GM19099 (cell line): ENCODE data around the gene PIK3R2.

Experiments used
- POLR2A ChIP-seq: IDR thresholded peaks from 3 replicates; pipeline ENCODE4 v1.6.1; 2011; ENCODE audit warnings: low read depth; ENCODE audit not compliant: insufficient read length; ENCODE audit errors: extremely low read depth

Gene PIK3R2

DNA sequence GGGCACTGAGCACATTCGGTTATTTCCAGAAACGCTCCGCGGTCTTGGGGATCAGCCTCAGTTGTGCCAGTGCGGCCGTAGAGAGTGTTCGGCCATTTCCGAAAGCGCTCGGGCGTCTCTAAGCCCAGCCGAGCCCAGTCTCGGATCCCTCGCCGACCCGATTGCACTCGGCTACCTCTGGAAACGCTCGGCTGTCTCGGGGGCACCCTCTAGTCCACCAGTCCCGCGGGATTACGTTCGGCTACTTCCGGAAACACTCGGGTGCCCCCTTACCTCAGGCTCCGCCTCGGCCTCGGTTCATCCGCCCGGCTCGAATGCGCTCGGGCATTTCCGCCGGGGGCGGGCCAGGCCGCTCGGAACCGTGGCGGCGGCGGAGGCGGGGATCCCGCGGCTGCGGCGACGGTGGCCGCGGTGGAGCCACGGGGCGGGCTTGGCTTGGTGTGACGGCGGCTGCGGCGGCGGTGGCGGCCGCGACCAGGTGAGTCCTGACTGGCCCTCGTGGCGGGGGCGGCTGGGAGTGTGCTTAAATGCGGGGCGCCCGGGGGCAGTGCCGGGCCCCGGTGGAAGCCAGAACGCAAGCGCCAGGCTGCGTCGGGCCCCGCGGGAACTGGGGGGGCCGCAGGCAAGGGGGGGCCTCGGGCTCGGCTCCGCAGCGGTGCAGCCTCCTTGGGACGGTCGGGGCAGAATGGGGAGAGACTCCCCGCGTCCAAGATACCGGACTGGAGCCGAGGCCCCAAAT, at the start of gene PIK3R2:
TSS of gene PIK3R2 (plus strand) at position 347 of the 739 bp plus-strand sequence. CDS start 2,717 bp downstream, outside the sequence.
- peak; percentile 46 for TF ChIP-seq POLR2A

- TF ChIP-seq POLR2A: no peak
Observed at GRCh38 chr19:18104793-18105131, 48.2 kb upstream of the PIK3R2 start.

DNA sequence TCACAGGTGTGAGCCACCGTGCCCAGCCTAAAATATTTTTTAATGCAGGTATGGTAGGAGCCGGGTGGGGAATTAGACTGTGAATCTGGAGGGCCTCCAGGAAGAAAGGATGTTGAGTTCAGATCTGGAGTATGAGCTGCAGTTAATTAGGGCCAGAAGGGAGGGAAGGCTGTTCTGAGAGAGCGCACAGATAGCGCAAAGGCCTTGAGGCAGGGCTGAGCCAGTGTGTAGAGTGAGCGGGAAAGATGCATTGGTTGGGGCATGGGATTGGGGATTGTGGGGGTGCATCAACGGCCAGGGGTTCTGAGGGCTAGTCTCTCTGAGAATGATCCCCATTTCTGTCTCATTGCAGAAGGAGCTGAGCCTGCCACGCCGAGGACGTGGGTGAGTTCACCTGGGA, 45.7 kb upstream of the PIK3R2 start:
- TF ChIP-seq POLR2A: no peak

DNA sequence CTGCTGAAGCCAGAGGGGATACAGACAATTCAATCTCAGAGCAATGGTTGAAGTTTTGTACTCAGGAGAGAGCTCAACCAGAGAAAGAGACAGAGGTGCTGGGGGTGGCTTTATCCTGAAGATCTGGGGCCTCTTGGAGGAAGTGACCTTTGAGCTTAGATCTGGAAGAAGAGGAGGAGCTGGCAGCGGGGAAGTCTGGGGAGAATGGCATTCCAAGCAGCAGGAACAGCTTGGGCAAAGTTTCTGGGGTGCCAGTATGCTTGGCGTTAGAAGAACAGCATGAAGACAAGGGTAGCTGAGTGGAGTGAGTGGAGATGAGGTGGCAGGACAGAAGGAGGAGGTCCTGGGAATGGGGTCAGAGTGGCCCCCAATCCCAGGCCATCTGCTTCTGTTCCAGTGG, 44.1 kb upstream of the PIK3R2 start:
- TF ChIP-seq POLR2A: no peak

DNA sequence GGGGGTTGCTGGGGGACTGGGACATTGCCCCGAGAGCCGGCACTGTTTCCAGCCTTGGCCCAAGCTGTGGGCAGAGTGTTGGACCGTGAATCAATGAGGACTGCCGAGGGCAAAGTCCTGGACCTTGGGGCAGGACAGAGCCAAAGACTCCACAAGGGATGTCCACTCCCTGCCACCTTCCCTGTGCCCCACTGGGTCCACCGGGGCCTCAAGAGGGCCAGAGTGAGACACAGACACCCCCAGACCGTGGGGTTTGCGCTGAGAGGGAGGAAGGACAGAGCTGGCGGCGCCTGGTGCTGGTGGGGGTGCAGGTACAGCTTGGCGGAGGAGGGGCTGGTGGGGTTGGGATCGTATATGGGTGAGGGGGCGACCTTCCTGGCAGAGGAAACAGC, 43.6 kb upstream of the PIK3R2 start:
- TF ChIP-seq POLR2A: no peak

- no peak for TF ChIP-seq POLR2A
Observed at GRCh38 chr19:18109733-18110608, 43.0 kb upstream of the PIK3R2 start.

- no peak for TF ChIP-seq POLR2A
Observed at GRCh38 chr19:18110609-18111232, 42.2 kb upstream of the PIK3R2 start.

GRCh38 chr19:18112989-18113478, 39.9 kb upstream of the PIK3R2 start:
- TF ChIP-seq POLR2A: no peak

- no peak for TF ChIP-seq POLR2A
Observed at GRCh38 chr19:18113827-18114226, 39.1 kb upstream of the PIK3R2 start.

- no peak for TF ChIP-seq POLR2A
Observed at GRCh38 chr19:18114483-18114882, 38.5 kb upstream of the PIK3R2 start.

- no peak for TF ChIP-seq POLR2A
Observed at GRCh38 chr19:18117364-18117691, 35.6 kb upstream of the PIK3R2 start.

DNA sequence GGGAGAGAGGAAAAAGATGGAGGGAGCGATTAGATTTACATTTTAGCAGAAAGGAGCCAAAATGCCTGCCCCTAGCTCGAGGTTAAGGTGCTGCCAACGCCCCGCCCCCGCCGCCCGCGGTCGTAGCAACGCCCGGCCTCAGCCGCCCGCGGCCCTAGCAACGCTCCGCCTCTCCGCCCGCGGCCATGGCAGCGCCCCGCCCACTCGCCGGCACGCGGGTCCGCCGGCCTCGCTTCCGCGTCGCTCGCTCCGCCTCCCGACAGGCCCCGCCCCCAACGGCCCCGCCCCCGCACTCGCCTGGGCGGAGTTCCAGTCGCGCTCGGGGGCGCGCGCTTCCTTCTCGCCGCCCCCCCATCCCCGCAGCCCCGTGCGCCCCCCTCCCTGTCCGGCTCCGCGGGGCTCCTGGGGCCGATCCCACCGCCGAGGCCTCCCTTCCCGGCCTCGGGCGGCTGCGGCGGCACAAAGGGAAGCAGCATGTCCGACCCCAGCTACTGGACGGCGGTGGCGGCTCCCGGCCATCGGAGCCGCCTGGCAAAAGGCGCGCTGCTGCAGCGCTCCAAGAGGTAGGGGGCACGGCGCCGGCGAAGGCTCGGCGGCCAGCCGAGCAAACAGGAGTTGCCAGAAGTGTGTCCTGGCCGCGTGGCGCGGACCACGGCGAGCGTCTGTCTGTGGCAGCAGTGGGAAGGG, 35.1 kb upstream of the PIK3R2 start:
- no peak for TF ChIP-seq POLR2A

GRCh38 chr19:18118420-18119012, 34.4 kb upstream of the PIK3R2 start:
- TF ChIP-seq POLR2A: no peak

DNA sequence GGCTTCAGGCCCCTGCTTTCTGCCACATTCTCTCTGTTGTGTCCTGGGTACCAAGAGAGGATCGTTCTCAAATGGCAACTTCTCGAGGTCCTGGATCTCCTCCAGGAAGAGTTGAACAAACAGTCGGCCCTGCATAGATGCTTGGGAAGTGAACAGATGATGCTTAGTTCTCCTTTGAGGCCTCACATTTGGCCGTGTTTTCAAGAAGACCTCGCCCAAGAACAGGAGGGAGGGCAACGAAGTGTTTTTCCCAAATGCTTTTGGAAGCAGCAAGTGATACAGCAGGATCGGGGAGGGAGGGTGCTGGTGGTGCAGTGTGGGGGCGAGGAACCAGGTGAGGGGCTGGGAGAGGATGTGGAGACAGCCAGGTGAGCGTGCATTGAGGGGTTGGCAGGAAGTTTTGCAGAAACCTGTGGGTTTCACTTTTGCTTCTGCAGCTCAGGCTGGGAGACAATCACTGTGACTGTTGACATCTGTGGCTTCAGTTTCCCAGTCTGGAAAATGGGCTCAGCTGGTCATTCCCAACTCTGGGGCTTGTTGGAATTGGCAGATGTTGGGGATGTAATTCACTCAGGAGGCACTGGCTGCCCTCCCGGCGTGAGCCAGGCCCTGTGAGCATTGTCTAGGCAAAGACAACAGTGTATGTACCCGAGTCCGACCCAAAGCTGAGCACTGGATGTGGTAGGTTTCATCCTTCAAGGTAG, 33.8 kb upstream of the PIK3R2 start:
- TF ChIP-seq POLR2A: no peak
